HCT116 (cell line): Measurements from ENCODE around the gene VSX1. TPM values are rescaled to one million over a fixed set of nuclear protein-coding genes. Genes with fewer than 3 reads are reported as not detected.

Source experiments
- ATAC-seq: fragments of 200-7000 bp; cut with Tn5 transposase; 2 replicates; pipeline ENCODE4 v1.9.1; 2020; ENCODE audit warnings: mild to moderate bottlenecking, moderate library complexity
- BruUV-seq: library from RNA; stranded (reverse); fragments of 400-500 nt; replicated peaks from 2 replicates; lab custom pipeline; 2021; lab: Mats Ljungman, UMichigan
- CTCF ChIA-PET: fragments of 300-600 bp; sonication (Branson Sonifier 250); formaldehyde crosslinking; loops from one replicate; lab custom pipeline; 2021; ENCODE audit warnings: antibody characterized with exemption; lab: Charles Lee
- POLR2A ChIA-PET: fragments of 300-600, 350-600 bp; sonication (Branson Sonifier 250); formaldehyde crosslinking; loops from one replicate; lab custom pipeline; 2021; ENCODE audit warnings: antibody characterized with exemption; lab: Charles Lee
- RAD21 ChIA-PET, 2 experiments: fragments of 300-600 bp; sonication (Branson Sonifier 250); formaldehyde crosslinking; loops; one replicate each; lab custom pipeline; 2023; ENCODE audit warnings: low total read pairs in 2 of 2; ENCODE audit not compliant: uncharacterized antibody in 2 of 2, unreplicated experiment in 2 of 2, low non-redundant PET in 1 of 2; lab: Charles Lee
- DNase-seq: peaks from one replicate; pipeline ENCODE4 v3.0.0-alpha.2; 2010; ENCODE audit warnings: low read depth, low spot score
- H2AFZ ChIP-seq: fragments of 200-600 bp; shearing (Covaris generic), sonication (generic); 2 replicates; pipeline ENCODE4 v1.6.1; 2017; ENCODE audit warnings: low read depth, mixed run types, mixed read lengths, antibody characterized with exemption, low read length; ENCODE audit not compliant: poor library complexity, severe bottlenecking
- H3K27ac ChIP-seq: 2 replicates; pipeline ENCODE4 v1.5.1; 2012; ENCODE audit warnings: low read depth, low read length
- H3K27me3 ChIP-seq: fragments of 200-600 bp; sonication (generic); 2 replicates; pipeline ENCODE4 v1.6.1; 2016; ENCODE audit warnings: mixed run types, low read length, mixed read lengths; ENCODE audit not compliant: insufficient read depth
- H3K36me3 ChIP-seq, 2 experiments: fragments of 200-500 bp in 1 of 2; fragments of 200-600 bp in 1 of 2; sonication (Bioruptor generic) in 1 of 2; sonication (generic) in 1 of 2; 2 replicates each; pipeline versions ENCODE4 v1.5.1 to v1.6.1; 2014 to 2016; ENCODE audit warnings: low read length in 2 of 2, inconsistent platforms in 1 of 2, mixed read lengths in 1 of 2, mixed run types in 1 of 2; ENCODE audit not compliant: insufficient read depth in 2 of 2, control insufficient read depth in 1 of 2
- H3K4me1 ChIP-seq, 2 experiments: fragments of 200-600 bp in 1 of 2; sonication (generic) in 1 of 2; 2 replicates each; pipeline versions ENCODE4 v1.5.1 to v1.6.1; 2012 to 2017; ENCODE audit warnings: low read length in 2 of 2, inconsistent platforms in 1 of 2, mild to moderate bottlenecking in 1 of 2, mixed read lengths in 1 of 2, mixed run types in 1 of 2, moderate library complexity in 1 of 2; ENCODE audit not compliant: insufficient read depth in 2 of 2, control insufficient read depth in 1 of 2
- H3K4me2 ChIP-seq: fragments of 200-600 bp; sonication (generic); 2 replicates; pipeline ENCODE4 v1.6.1; 2017; ENCODE audit warnings: mixed run types, low read length, mixed read lengths
- H3K4me3 ChIP-seq, 2 experiments: fragments of 200-600 bp in 1 of 2; sonication (generic) in 1 of 2; replicated peaks in 1 of 2; 2 replicates each; pipeline ENCODE4 v1.5.1; 2011 to 2016; ENCODE audit warnings: low read length in 2 of 2, control low read depth in 1 of 2, low read depth in 1 of 2, mild to moderate bottlenecking in 1 of 2, mixed read lengths in 1 of 2, mixed run types in 1 of 2
- H3K79me2 ChIP-seq: fragments of 200-600 bp; sonication (generic); 2 replicates; pipeline ENCODE4 v1.6.1; 2017; ENCODE audit warnings: mild to moderate bottlenecking, mixed run types, low read length, moderate library complexity, mixed read lengths; ENCODE audit not compliant: insufficient read depth
- H3K9ac ChIP-seq: fragments of 200-600 bp; sonication (generic); 2 replicates; pipeline ENCODE4 v1.6.1; 2016; ENCODE audit warnings: low read length, mixed read lengths
- H3K9me2 ChIP-seq: fragments of 200-600 bp; sonication (generic), shearing (Covaris generic); 2 replicates; pipeline ENCODE4 v1.6.1; 2017; ENCODE audit warnings: mixed run types, mild to moderate bottlenecking, moderate library complexity; ENCODE audit not compliant: insufficient read depth
- H3K9me3 ChIP-seq, 2 experiments: fragments of 200-500 bp in 1 of 2; fragments of 200-600 bp in 1 of 2; sonication (Bioruptor generic) in 1 of 2; sonication (generic) in 1 of 2; 2 replicates each; pipeline ENCODE4 v1.6.1; 2014 to 2017; ENCODE audit warnings: low read length in 2 of 2, mixed read lengths in 2 of 2, inconsistent platforms in 1 of 2, low read depth in 1 of 2, mild to moderate bottlenecking in 1 of 2, mixed run types in 1 of 2, moderate library complexity in 1 of 2; ENCODE audit not compliant: control insufficient read depth in 1 of 2, insufficient read depth in 1 of 2
- H4K20me1 ChIP-seq: fragments of 200-600 bp; sonication (generic), shearing (Covaris generic); 2 replicates; pipeline ENCODE4 v1.6.1; 2017; ENCODE audit warnings: mixed run types, mild to moderate bottlenecking, moderate library complexity; ENCODE audit not compliant: insufficient read depth
- CEBPB ChIP-seq: IDR thresholded peaks from 2 replicates; pipeline ENCODE4 v1.6.1; 2012; ENCODE audit warnings: low read depth
- CTCF ChIP-seq, 3 experiments: fragments of 200-600 bp in 1 of 3; sonication (generic) in 1 of 3; IDR thresholded peaks in 2 of 3; conservative IDR thresholded peaks in 1 of 3; 2 replicates each; pipeline ENCODE4 v1.5.1; 2012 to 2017; ENCODE audit warnings: low read depth in 2 of 3, low read length in 2 of 3, antibody characterized with exemption in 1 of 3, borderline replicate concordance in 1 of 3, control low read depth in 1 of 3, mild to moderate bottlenecking in 1 of 3, mixed read lengths in 1 of 3, mixed run types in 1 of 3, moderate library complexity in 1 of 3; ENCODE audit not compliant: insufficient read depth in 1 of 3
- EGR1 ChIP-seq: IDR thresholded peaks from 2 replicates; pipeline ENCODE4 v1.6.1; 2012; ENCODE audit warnings: low read depth
- ELF1 ChIP-seq: IDR thresholded peaks from 2 replicates; pipeline ENCODE4 v1.6.1; 2012; ENCODE audit warnings: low read depth, borderline replicate concordance
- EZH2 ChIP-seq: fragments of 200-600 bp; sonication (generic); IDR thresholded peaks from 2 replicates; pipeline ENCODE4 v1.6.1; 2017; ENCODE audit warnings: antibody characterized with exemption, mixed run types
- FOSL1 ChIP-seq: IDR thresholded peaks from 2 replicates; pipeline ENCODE4 v1.6.1; 2012; ENCODE audit warnings: low read depth
- POLR2AphosphoS5 ChIP-seq: IDR thresholded peaks from 2 replicates; pipeline ENCODE4 v1.6.1; 2011; ENCODE audit warnings: mild to moderate bottlenecking, low read depth, low read length, moderate library complexity
- SIN3A ChIP-seq: IDR thresholded peaks from 2 replicates; pipeline ENCODE4 v1.6.1; 2012; ENCODE audit warnings: low read depth
- SP1 ChIP-seq: IDR thresholded peaks from 2 replicates; pipeline ENCODE4 v1.6.1; 2012; ENCODE audit warnings: low read depth
- SRF ChIP-seq: IDR thresholded peaks from 2 replicates; pipeline ENCODE4 v1.6.1; 2012; ENCODE audit warnings: low read depth
- TCF7L2 ChIP-seq: IDR thresholded peaks from 2 replicates; pipeline ENCODE4 v1.7.0; 2011; ENCODE audit warnings: borderline replicate concordance, inconsistent platforms; ENCODE audit not compliant: insufficient read depth, insufficient read length; ENCODE audit errors: extremely low read depth
- ZBTB33 ChIP-seq: IDR thresholded peaks from 2 replicates; pipeline ENCODE4 v1.6.1; 2011; ENCODE audit warnings: mild to moderate bottlenecking, low read length, moderate library complexity; ENCODE audit not compliant: insufficient replicate concordance; ENCODE audit errors: extremely low read depth
- ZFX ChIP-seq: fragments of 450-650 bp; IDR thresholded peaks from 2 replicates; pipeline ENCODE4 v1.6.1; 2017
- intact Hi-C: fragments of 100-400 bp; cut with micrococcal nuclease; formaldehyde crosslinking; loops from 2 replicates; pipeline ENCODE4 v1.10.0; 2022
- total RNA-seq: library from RNA; stranded (reverse); gene quantifications from one replicate; pipeline ENCODE4 v1.2.1, GENCODE V29; 2021; ENCODE audit not compliant: unreplicated experiment

Gene VSX1
- total RNA-seq, 1 experiment from 2014 or later = not detected

GRCh38 chr20:25125636-25126035 lies 43.7 kb upstream of the VSX1 start (continued):
- no peak for TF ChIP-seq EZH2
- TF ChIP-seq ELF1 = no peak
- TF ChIP-seq CTCF (IDR thresholded peaks at IDR 0.05 in 2 of 3, conservative IDR thresholded peaks at IDR 0.05 in 1 of 3; ENCODE audit: borderline replicate concordance in 1 of 3, insufficient read depth in 1 of 3, low read depth in 2 of 3, low read length in 2 of 3) = no peak
- TF ChIP-seq FOSL1 = no peak
- TF ChIP-seq SIN3A = no peak
- TF ChIP-seq CEBPB = no peak
- TF ChIP-seq, all 23 proteins: peak for 0

- Histone ChIP-seq H3K4me2 (no peak overlapping the region), H3K9me2 (no peaks in the 10 kb centered on the region), H4K20me1 (no peaks in the 10 kb centered on the region), H3K79me2 (no peaks in the 10 kb centered on the region), H2AFZ (no peak overlapping the region), H3K9me3 (no peaks in the 10 kb centered on the region), H3K27me3 (peaks cover 17% of the 10 kb centered on the region; the same call in 1 of the 2 replicates), H3K4me3 (no peak overlapping the region), H3K27ac (no peak overlapping the region), H3K9ac (no peak overlapping the region), H3K4me1 (no peaks in the 10 kb centered on the region), H3K36me3 (no peaks in the 10 kb centered on the region)
- no peak for ATAC-seq
- intact Hi-C loops = no loop called here
- no TSS peak for BruUV-seq
- TF ChIP-seq SP1 (no peak), POLR2AphosphoS5 (no peak), SIN3A (no peak), TCF7L2 (no peak), EGR1 (no peak), EZH2 (no peak), ZBTB33 (no peak), SRF (no peak), ZFX (no peak), FOSL1 (no peak)
- CTCF ChIA-PET = no interaction called here
- no peak for DNase-seq
- RAD21 ChIA-PET = no interaction called here
- POLR2A ChIA-PET = no interaction called here
Measured at GRCh38 chr20:25120920-25121319, 39.0 kb upstream of the VSX1 start.
